ENCODE data around the gene CTBP1.

DNA sequence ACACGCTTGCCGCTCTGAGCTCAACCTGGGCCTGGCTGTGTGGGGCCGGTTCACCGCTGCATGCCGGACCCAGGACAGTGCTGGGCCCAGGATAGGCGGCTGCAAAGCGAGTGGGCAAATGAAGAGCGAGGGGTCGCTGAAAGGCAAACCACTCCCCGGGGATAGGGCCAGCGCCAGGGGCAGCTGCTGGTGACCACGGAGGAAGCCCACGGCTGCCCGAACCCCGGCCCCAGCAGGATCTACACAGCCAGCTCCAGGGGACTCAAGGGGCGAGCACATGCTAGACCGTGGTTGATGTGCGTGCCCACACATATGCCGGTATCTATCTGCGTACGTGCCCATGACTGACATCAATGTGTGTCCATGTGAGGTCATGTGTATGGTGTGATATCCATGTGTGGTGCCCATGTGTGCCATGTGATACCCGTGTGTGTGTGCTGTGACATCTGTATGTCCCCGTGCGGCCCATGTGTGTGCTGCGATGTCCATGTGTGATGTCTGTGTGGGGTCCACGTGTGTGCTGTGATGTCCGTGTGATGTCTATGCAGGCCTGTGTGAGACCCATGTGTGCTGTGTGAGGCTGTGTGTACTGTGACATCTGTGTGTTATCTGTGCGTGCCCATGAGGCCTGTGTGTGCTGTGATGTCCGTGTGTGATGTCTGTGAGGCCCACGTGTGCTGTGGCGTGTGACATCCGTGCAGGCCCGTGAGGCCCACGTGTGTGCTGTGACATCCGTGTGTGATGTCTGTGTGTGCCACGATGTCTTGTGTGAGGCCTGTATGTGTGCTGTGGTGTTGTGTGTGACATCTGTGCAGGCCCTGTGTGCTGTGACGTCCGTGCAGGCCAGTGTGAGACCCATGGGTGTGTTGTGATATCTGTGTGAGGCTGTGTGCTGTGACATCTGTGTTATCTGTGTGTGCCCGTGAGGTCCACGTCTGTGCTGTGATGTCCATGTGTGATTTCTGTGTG lies 24.8 kb downstream of the CTBP1 start:
- TF ChIP-seq CTCF (conservative IDR thresholded peaks at IDR 0.05; ENCODE audit: low read depth in 2 of 2) = no peak
- TF ChIP-seq POLR2AphosphoS5 (IDR thresholded peaks at IDR 0.05; ENCODE audit: low read depth) = no peak; the same call in 1 of the 2 replicates
- TF ChIP-seq EZH2phosphoT487 (IDR thresholded peaks at IDR 0.05; ENCODE audit: unreplicated experiment) = no peak
- TF ChIP-seq ZNF114 (CRISPR knock-in tag; IDR thresholded peaks at IDR 0.05) = no peak
- no peak for TF ChIP-seq EZH2 (IDR thresholded peaks at IDR 0.05; ENCODE audit: low read depth, unreplicated experiment)
- no peak for TF ChIP-seq ZNF462 (CRISPR knock-in tag; IDR thresholded peaks at IDR 0.05)
- TF ChIP-seq CREB1 (CRISPR knock-in tag; IDR thresholded peaks at IDR 0.05; ENCODE audit: low read depth) = no peak

All from GM23338 (cell line).